Measurements from ENCODE around the gene PCBP3.

Gene PCBP3

GRCh38 chr21:45876381-45877170, 233.1 kb downstream of the PCBP3 start:
- H3K79me2 ChIP-seq (ENCODE audit: insufficient read depth, low read depth): no peaks in the 10 kb centered on the region
- no peak overlapping the region for H3K4me2 ChIP-seq
- peaks cover 92% of the 10 kb centered on the region for H3K27me3 ChIP-seq (ENCODE audit: insufficient read depth, low read depth)
- H3K4me3 ChIP-seq (IDR thresholded peaks at IDR 0.05; ENCODE audit: insufficient read depth, low read depth, low read length): no peak overlapping the region
- no peaks in the 10 kb centered on the region for H4K20me1 ChIP-seq (ENCODE audit: insufficient read depth)
- no peak for TF ChIP-seq CTCF (conservative IDR thresholded peaks at IDR 0.05; ENCODE audit: low read depth, low read length)
- no peak overlapping the region for H3K27ac ChIP-seq
- H3K36me3 ChIP-seq (ENCODE audit: insufficient read depth): no peaks in the 10 kb centered on the region
- no peak overlapping the region for H3K9ac ChIP-seq
- H3K4me1 ChIP-seq (ENCODE audit: low read depth, poor library complexity, severe bottlenecking): no peaks in the 10 kb centered on the region
- H2AFZ ChIP-seq (ENCODE audit: low read depth): no peak overlapping the region

GRCh38 chr21:45877171-45877438, 233.6 kb downstream of the PCBP3 start:
- no peak for TF ChIP-seq CTCF (conservative IDR thresholded peaks at IDR 0.05; ENCODE audit: low read depth, low read length)
- H3K27me3 ChIP-seq (ENCODE audit: insufficient read depth, low read depth): peaks cover 94% of the 10 kb centered on the region
- no peak overlapping the region for H2AFZ ChIP-seq (ENCODE audit: low read depth)
- no peak overlapping the region for H3K4me2 ChIP-seq
- no peak overlapping the region for H3K4me3 ChIP-seq (IDR thresholded peaks at IDR 0.05; ENCODE audit: insufficient read depth, low read depth, low read length)
- no peaks in the 10 kb centered on the region for H3K79me2 ChIP-seq (ENCODE audit: insufficient read depth, low read depth)
- H3K4me1 ChIP-seq (ENCODE audit: low read depth, poor library complexity, severe bottlenecking): no peaks in the 10 kb centered on the region
- H4K20me1 ChIP-seq (ENCODE audit: insufficient read depth): no peaks in the 10 kb centered on the region
- H3K27ac ChIP-seq: no peak overlapping the region
- H3K36me3 ChIP-seq (ENCODE audit: insufficient read depth): no peaks in the 10 kb centered on the region
- H3K9ac ChIP-seq: no peak overlapping the region

- Histone ChIP-seq H4K20me1 (ENCODE audit: insufficient read depth) (no peaks in the 10 kb centered on the region), H3K27ac (no peak overlapping the region), H3K4me2 (no peak overlapping the region), H3K4me3 (IDR thresholded peaks at IDR 0.05; ENCODE audit: insufficient read depth, low read depth, low read length) (no peak overlapping the region), H3K36me3 (ENCODE audit: insufficient read depth) (no peaks in the 10 kb centered on the region), H3K9ac (no peak overlapping the region), H3K79me2 (ENCODE audit: insufficient read depth, low read depth) (no peaks in the 10 kb centered on the region), H3K4me1 (ENCODE audit: low read depth, poor library complexity, severe bottlenecking) (no peaks in the 10 kb centered on the region), H2AFZ (ENCODE audit: low read depth) (no peak overlapping the region), H3K27me3 (ENCODE audit: insufficient read depth, low read depth) (peaks cover 94% of the 10 kb centered on the region)
- TF ChIP-seq CTCF (conservative IDR thresholded peaks at IDR 0.05; ENCODE audit: low read depth, low read length): no peak
Measured at GRCh38 chr21:45877821-45878469, 234.4 kb downstream of the PCBP3 start.

- Histone ChIP-seq H3K4me3 (IDR thresholded peaks at IDR 0.05; ENCODE audit: insufficient read depth, low read depth, low read length) (no peak overlapping the region), H3K79me2 (ENCODE audit: insufficient read depth, low read depth) (no peaks in the 10 kb centered on the region), H3K4me2 (no peak overlapping the region), H3K27me3 (ENCODE audit: insufficient read depth, low read depth) (peaks cover 93% of the 10 kb centered on the region), H2AFZ (ENCODE audit: low read depth) (no peak overlapping the region), H4K20me1 (ENCODE audit: insufficient read depth) (no peaks in the 10 kb centered on the region), H3K4me1 (ENCODE audit: low read depth, poor library complexity, severe bottlenecking) (no peaks in the 10 kb centered on the region), H3K9ac (no peak overlapping the region), H3K36me3 (ENCODE audit: insufficient read depth) (no peaks in the 10 kb centered on the region), H3K27ac (no peak overlapping the region)
- peak; percentile 68 for TF ChIP-seq CTCF (conservative IDR thresholded peaks at IDR 0.05; ENCODE audit: low read depth, low read length)
Measured at GRCh38 chr21:45880097-45881068, 236.9 kb downstream of the PCBP3 start.
